Hippocampal formation (tissue), 2 donors: ENCODE measurements around the gene MYBBP1A.

Experiments used
- DNase-seq, 2 donors: peaks; one replicate each; lab custom pipeline; 2025; lab: John Stamatoyannopoulos, UW

Gene MYBBP1A

GRCh38 chr17:4500191-4500571 lies 55.0 kb downstream of the MYBBP1A start:
- DNase-seq: no peak

DNA sequence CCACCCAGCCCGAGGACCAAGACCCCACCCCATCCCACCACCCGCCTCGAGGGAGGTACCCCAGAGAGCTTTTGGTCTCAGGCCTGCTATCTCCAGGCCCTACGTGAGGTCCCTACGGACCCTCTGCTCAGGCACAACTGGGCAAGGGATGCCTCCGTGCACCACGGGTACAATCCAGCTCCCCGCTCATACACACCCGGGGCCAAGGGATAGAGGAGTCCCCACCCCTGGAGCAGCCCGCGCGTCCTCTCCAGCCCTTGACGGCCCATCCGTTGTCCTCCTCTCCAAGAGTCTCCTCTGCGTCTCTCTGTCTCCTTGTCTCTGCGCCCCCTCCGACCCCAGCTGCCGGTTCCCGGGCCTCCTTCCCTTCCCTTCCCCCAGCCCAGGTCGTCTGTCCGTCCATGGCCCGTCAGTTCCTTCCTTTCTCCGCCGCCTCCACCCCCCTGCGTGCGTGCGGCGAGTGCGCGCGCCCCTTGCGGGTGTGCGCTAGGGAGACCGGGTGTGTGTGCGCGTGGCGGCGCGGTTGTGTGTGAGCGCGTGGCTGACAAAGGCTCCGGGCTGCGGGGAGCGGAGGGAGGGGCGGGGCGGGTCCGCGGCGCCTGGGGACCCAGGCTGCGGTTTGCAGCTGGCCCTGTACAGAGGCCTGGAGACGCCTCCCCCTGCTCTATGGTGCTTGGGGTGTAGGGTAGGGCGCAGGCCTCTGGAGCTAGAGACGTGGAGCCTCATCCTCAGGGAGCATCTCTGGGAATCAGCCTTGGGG lies 55.6 kb downstream of the MYBBP1A start:
- peak in 1 of 2 donors; percentile 62 for DNase-seq

GRCh38 chr17:4498461-4499397 lies 56.5 kb downstream of the MYBBP1A start, which contains the start of gene SPNS2:
TSS of gene SPNS2 (plus strand) at chr17:4498881. CDS start at chr17:4499048, 167 bp downstream.
- DNase-seq: peak; percentile 71 to 80

DNA sequence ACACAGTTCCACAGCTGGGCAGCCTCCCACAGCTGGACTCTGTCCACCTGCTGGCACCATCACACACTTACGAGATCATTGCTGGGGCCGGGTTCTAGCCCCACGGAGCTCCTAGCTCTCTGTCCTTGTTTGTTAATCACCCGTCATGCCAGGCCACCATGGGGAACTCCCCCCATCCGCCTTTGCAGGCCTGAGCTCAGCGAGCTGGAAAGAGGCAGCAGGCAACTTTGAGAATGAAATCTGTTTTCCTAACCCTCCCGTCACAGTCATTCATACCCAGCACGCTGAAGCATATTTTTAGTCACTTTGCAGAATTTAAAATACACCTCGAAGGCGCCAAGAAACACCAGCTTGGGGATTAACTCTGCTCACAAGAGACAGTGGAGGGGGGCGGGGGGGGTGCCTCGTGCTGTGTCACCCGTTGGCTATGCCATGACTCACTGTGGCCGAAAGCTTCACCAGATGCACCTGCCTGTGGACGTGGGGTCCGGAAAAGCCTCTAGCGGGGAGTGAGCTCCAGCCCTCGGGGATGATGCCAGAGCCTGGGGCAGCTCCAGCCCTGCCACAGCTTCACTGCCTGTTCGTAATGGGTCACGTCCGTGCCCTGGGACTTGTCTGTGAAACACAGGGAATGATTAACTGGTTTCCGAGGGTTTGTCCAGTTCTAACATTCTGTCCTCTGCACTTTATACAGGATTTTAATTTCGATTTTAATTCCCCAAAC lies 57.9 kb downstream of the MYBBP1A start:
- peak in 1 of 2 donors; percentile 39 for DNase-seq

DNA sequence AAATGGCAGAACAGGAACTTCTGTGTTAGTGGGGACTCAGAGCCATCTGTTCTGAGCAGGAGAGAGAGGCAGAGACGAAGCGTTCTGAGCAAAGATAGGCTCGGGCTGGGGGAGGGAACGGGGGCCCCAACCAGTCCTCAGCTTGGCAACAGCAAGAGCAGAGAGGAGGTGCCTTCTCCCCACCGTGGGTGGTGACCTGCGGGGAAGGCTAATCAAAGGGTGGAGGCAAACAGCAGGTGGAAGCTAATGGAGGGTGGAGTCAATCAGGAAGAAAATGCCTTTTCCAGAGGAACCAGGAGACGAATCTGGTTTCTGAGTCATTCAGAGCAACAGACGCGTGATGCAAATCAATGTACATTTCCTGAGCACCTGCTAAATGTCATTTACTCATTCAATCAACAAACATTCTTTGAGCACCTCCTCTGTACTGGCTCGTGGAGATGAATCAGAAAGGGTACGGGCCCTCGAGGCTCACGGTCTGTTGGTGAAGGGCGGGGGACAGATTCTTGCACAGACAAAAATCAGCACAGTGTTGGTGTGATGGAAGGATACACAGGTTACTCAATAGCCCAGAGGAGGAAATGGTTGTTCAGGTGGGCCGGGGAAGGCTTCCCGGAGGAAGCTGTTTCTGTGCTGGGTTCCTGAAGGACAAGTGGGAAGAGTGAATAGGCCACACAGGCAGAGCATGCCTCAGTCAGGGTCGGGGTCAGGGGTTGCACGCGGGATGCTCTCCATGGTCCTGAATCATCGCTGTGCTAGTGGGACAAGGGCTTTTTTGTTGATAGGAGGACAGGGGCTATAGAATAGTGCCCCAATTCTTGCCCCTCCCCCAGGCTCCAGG lies 62.2 kb downstream of the MYBBP1A start:
- DNase-seq: peak in 1 of 2 donors; percentile 38

GRCh38 chr17:4490637-4491061 lies 64.5 kb downstream of the MYBBP1A start:
- DNase-seq: no peak

DNA sequence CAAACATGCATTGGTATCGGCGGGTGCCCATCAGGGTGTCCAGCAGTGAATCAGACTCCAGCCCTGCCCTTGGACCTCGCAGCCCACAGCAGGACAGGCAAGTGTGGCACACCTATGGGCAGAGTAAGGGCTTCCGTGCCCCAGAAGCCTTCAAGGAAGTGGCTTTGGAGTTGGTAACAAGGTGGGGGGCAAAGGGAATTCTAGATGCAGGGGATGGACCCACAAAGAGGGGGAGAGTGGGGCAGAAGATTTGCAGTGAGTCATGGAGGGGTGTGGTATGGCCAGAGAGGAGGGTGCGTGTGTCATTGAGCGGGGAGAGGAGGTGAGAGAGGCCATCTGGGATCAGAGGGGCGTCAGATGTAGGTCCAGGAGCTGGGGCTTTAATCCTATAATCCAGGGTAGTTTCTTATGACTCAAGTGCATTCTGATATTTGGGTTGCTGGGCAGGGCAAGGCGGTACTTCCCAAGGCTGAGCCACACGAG lies 65.0 kb downstream of the MYBBP1A start:
- DNase-seq: no peak

DNA sequence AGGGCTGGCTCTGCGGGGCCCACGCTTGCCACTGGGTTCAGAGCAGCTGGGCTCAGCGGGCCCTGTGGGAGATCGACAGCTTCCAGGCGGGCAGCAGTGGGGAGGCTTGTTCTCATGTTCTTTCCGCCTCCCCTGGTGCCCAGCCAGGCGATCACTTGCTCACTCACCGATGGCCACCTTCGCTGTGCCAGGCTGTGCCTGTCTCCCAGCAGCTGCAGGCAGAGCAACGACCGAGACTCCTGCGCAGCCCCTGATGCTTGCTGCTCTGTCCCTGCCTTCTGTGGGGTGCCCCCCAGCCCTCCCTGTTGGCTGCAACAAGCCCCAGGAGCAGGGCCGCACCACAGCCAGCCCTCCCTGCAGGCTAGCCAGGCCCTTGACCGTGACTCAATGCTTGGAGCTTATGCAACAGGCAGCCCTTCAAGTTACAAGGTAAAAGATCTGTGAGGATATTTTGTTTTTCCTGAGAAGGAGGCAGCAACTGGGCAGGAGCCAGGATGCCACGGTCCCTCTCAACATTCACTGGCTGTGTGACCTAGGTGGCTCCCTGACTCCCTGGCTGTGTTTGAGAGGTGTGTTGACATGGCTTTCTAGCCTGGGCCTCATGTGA lies 66.1 kb downstream of the MYBBP1A start:
- no peak for DNase-seq
